Endothelial cell of umbilical vein (primary cell): ENCODE results near the gene CPA2. TPM values are rescaled to one million over a fixed set of nuclear protein-coding genes. Genes with fewer than 3 reads are reported as not detected.

ENCODE experiments used
- BruUV-seq: library from RNA; stranded (reverse); fragments of 400-500 nt; replicated peaks from 2 replicates; lab custom pipeline; 2021; lab: Mats Ljungman, UMichigan
- CTCF ChIA-PET: fragments of 300-600, 350-600 bp; sonication (Branson Sonifier 250); formaldehyde crosslinking; loops from one replicate; lab custom pipeline; 2021; ENCODE audit warnings: antibody characterized with exemption, inconsistent platforms; lab: Charles Lee
- POLR2A ChIA-PET: fragments of 300-600, 350-600 bp; sonication (Branson Sonifier 250); formaldehyde crosslinking; loops from one replicate; lab custom pipeline; 2021; ENCODE audit warnings: antibody characterized with exemption, inconsistent platforms; lab: Charles Lee
- DNase-seq: peaks from one replicate; pipeline ENCODE4 v3.0.0-alpha.2; 2011; ENCODE audit warnings: low read depth, low spot score
- FAIRE-seq: peaks from 2 replicates; lab custom pipeline; 2011; peaks lifted over from hg19 to GRCh38; lab: Jason Lieb, UNC
- H2AFZ ChIP-seq: 2 replicates; pipeline ENCODE4 v1.6.0; 2012; ENCODE audit warnings: low read depth, low read length, control low read depth, inconsistent platforms
- H3K27ac ChIP-seq: 2 replicates; pipeline ENCODE4 v1.5.1; 2011; ENCODE audit warnings: low read depth, mild to moderate bottlenecking, control low read depth, low read length, moderate library complexity; ENCODE audit not compliant: insufficient read depth
- H3K27me3 ChIP-seq, 2 experiments: 2 replicates each; pipeline versions ENCODE4 v1.6.0 to v1.6.1; 2011; ENCODE audit warnings: low read length in 2 of 2, mixed read lengths in 1 of 2; ENCODE audit not compliant: control insufficient read depth in 2 of 2, insufficient read depth in 2 of 2
- H3K36me3 ChIP-seq, 2 experiments: 2 replicates in 1 of 2; 3 replicates in 1 of 2; pipeline ENCODE4 v1.5.1; 2011; ENCODE audit warnings: low read length in 2 of 2, mild to moderate bottlenecking in 1 of 2, moderate library complexity in 1 of 2; ENCODE audit not compliant: control insufficient read depth in 2 of 2, insufficient read depth in 2 of 2; ENCODE audit errors: extremely low read depth in 1 of 2
- H3K4me1 ChIP-seq: 3 replicates; pipeline ENCODE4 v1.5.1; 2011; ENCODE audit warnings: mild to moderate bottlenecking, low read length; ENCODE audit not compliant: control insufficient read depth, insufficient read depth; ENCODE audit errors: extremely low read depth
- H3K4me2 ChIP-seq: 2 replicates; pipeline ENCODE4 v1.6.1; 2011; ENCODE audit warnings: low read length, control low read depth, mixed read lengths; ENCODE audit not compliant: insufficient read depth
- H3K4me3 ChIP-seq, 3 experiments: fragments of 200-600 bp in 1 of 3; sonication (generic), shearing (Covaris generic) in 1 of 3; replicated peaks in 1 of 3; 2 replicates each; pipeline ENCODE4 v1.5.1; 2011 to 2016; ENCODE audit warnings: control low read depth in 3 of 3, low read length in 3 of 3, mild to moderate bottlenecking in 2 of 3, inconsistent platforms in 1 of 3, low read depth in 1 of 3, moderate library complexity in 1 of 3; ENCODE audit not compliant: insufficient read depth in 1 of 3
- H3K79me2 ChIP-seq: 2 replicates; pipeline ENCODE4 v1.6.0; 2012; ENCODE audit warnings: low read length, inconsistent platforms; ENCODE audit not compliant: control insufficient read depth, insufficient read depth
- H3K9ac ChIP-seq: replicated peaks from 2 replicates; pipeline ENCODE3; 2011; ENCODE audit warnings: low read length, control low read depth; ENCODE audit not compliant: insufficient read depth; ENCODE audit errors: extremely low read depth
- H3K9me1 ChIP-seq: replicated peaks from 3 replicates; pipeline ENCODE4 v1.6.0; 2011; ENCODE audit warnings: mild to moderate bottlenecking, low read length; ENCODE audit not compliant: control insufficient read depth, insufficient read depth; ENCODE audit errors: extremely low read depth
- H3K9me3 ChIP-seq: replicated peaks from 2 replicates; pipeline ENCODE4 v1.5.1; 2012; ENCODE audit warnings: low read length, inconsistent platforms; ENCODE audit not compliant: control insufficient read depth, insufficient read depth
- H4K20me1 ChIP-seq: replicated peaks from 2 replicates; pipeline ENCODE3; 2011; ENCODE audit warnings: mild to moderate bottlenecking, low read length; ENCODE audit not compliant: control insufficient read depth, insufficient read depth; ENCODE audit errors: extremely low read depth
- EZH2 ChIP-seq: IDR thresholded peaks from 2 replicates; pipeline ENCODE4 v1.6.1; 2012; ENCODE audit warnings: borderline replicate concordance, low read depth, mild to moderate bottlenecking, moderate library complexity, low read length, inconsistent platforms; ENCODE audit not compliant: severe bottlenecking
- FOS ChIP-seq: IDR thresholded peaks from 2 replicates; pipeline ENCODE4 v1.6.1; 2011; ENCODE audit warnings: mild to moderate bottlenecking, low read length, moderate library complexity, borderline replicate concordance; ENCODE audit not compliant: insufficient read depth
- GATA2 ChIP-seq: IDR thresholded peaks from 2 replicates; pipeline ENCODE4 v1.7.0; 2011; ENCODE audit warnings: low read depth, mild to moderate bottlenecking, moderate library complexity, mixed read lengths, low read length; ENCODE audit not compliant: insufficient read length, insufficient read depth
- JUN ChIP-seq: IDR thresholded peaks from 2 replicates; pipeline ENCODE4 v1.6.1; 2011; ENCODE audit warnings: borderline replicate concordance, low read depth; ENCODE audit not compliant: insufficient read length, insufficient read depth
- MYC ChIP-seq: IDR thresholded peaks from one replicate; pipeline ENCODE4 v1.6.1; 2011; ENCODE audit warnings: mild to moderate bottlenecking, low read depth, low read length
- POLR2A ChIP-seq: IDR thresholded peaks from 2 replicates; pipeline ENCODE4 v1.6.1; 2012; ENCODE audit warnings: low read depth, mild to moderate bottlenecking, control low read depth, low read length
- POLR2AphosphoS5 ChIP-seq: IDR thresholded peaks from 2 replicates; pipeline ENCODE4 v1.6.1; 2012; ENCODE audit warnings: low read depth, mild to moderate bottlenecking, control low read depth, low read length, moderate library complexity; ENCODE audit not compliant: insufficient read depth
- dilution Hi-C: fragments of 300-500 bp; cut with MboI; formaldehyde crosslinking; loops from one replicate; pipeline ENCODE4 v1.15.0; 2019; ENCODE audit warnings: low sequenced_read_pairs; ENCODE audit not compliant: extremely low pct_ligation_motif_present
- intact Hi-C: fragments of 100-400 bp; cut with micrococcal nuclease; formaldehyde crosslinking; loops from one replicate; pipeline ENCODE4 v1.10.0; 2022
- polyA plus RNA-seq, 4 experiments: library from polyadenylated mRNA; depleted of rRNA in 3 of 4; stranded (reverse) in 3 of 4; unstranded in 1 of 4; fragments of >200 nt; gene quantifications; 2 replicates each; pipeline versions ENCODE4 v1.2.1 to v1.2.3, GENCODE V29; 2011 to 2012; ENCODE audit warnings: missing spikeins in 1 of 4
- total RNA-seq: library from RNA; stranded (reverse); gene quantifications from 2 replicates; pipeline ENCODE4 v1.2.3, GENCODE V29; 2021
- TF ChIP-seq, protein P1 (sequence below): IDR thresholded peaks from 2 replicates; pipeline ENCODE4 v1.6.1; 2011; ENCODE audit not compliant: insufficient read depth, insufficient read length
- TF ChIP-seq, protein P2 (sequence below), 2 donors: IDR thresholded peaks; 1 replicate in 1 of 2; 2 replicates in 1 of 2; pipeline ENCODE4 v1.5.1; 2011; ENCODE audit warnings: low read length in 2 of 2, mild to moderate bottlenecking in 2 of 2, moderate library complexity in 2 of 2, control low read depth in 1 of 2, inconsistent platforms in 1 of 2, low read depth in 1 of 2; ENCODE audit not compliant: insufficient read depth in 1 of 2; ENCODE audit errors: extremely low read depth in 1 of 2

Gene CPA2
- total and polyA plus RNA-seq, 2 donors (not counting 3 experiments of a cell fraction or from before 2014, with no cell fraction given): not detected

DNA sequence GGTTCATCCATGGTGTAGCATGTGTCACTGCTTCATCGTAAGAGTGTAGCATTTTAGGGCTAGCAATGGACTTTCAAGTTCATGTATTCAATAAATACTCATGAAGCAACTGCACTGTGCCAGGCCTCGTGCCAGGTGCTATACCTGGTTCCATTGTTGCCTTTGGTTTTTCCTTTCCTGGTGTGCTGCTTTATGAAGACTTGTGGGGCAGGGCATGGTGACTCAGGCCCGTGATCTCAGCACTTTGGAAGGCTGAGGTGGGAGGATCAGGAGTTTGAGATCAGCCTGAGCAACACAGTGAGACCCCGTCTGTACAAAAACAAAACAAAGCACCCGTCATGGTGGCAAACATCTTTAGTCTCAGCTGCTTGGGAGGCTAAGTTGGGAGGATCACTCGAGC lies 24.1 kb downstream of the CPA2 start:
- dilution Hi-C loops (no loop called here), intact Hi-C loops (no loop called here)
- Histone ChIP-seq H3K4me1 (no peaks in the 10 kb centered on the region), H3K9ac (no peak overlapping the region), H3K36me3 (no peaks in the 10 kb centered on the region), H3K27ac (no peak overlapping the region), H3K27me3 (no peaks in the 10 kb centered on the region), H4K20me1 (no peaks in the 10 kb centered on the region), H3K9me1 (no peaks in the 10 kb centered on the region), H3K4me3 (no peak overlapping the region), H2AFZ (no peak overlapping the region), H3K9me3 (no peaks in the 10 kb centered on the region), H3K79me2 (no peaks in the 10 kb centered on the region), H3K4me2 (no peak overlapping the region)
- ChIA-PET CTCF (no interaction called here), POLR2A (no interaction called here)
- DNase-seq: no peak
- FAIRE-seq: no peak
- TF ChIP-seq MYC (no peak), GATA2 (no peak), EZH2 (no peak), JUN (no peak), POLR2AphosphoS5 (no peak), POLR2A (no peak), FOS (no peak)
- TF ChIP-seq, protein P1, sequence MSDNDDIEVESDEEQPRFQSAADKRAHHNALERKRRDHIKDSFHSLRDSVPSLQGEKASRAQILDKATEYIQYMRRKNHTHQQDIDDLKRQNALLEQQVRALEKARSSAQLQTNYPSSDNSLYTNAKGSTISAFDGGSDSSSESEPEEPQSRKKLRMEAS: no peak
- TF ChIP-seq, protein P2, sequence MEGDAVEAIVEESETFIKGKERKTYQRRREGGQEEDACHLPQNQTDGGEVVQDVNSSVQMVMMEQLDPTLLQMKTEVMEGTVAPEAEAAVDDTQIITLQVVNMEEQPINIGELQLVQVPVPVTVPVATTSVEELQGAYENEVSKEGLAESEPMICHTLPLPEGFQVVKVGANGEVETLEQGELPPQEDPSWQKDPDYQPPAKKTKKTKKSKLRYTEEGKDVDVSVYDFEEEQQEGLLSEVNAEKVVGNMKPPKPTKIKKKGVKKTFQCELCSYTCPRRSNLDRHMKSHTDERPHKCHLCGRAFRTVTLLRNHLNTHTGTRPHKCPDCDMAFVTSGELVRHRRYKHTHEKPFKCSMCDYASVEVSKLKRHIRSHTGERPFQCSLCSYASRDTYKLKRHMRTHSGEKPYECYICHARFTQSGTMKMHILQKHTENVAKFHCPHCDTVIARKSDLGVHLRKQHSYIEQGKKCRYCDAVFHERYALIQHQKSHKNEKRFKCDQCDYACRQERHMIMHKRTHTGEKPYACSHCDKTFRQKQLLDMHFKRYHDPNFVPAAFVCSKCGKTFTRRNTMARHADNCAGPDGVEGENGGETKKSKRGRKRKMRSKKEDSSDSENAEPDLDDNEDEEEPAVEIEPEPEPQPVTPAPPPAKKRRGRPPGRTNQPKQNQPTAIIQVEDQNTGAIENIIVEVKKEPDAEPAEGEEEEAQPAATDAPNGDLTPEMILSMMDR (IDR thresholded peaks at IDR 0.05; ENCODE audit: extremely low read depth in 1 of 2, insufficient read depth in 1 of 2, low read depth in 1 of 2, low read length in 2 of 2): no peak
- BruUV-seq: no TSS peak
